SK-N-SH treated with all-trans-retinoic acid at 6 μM for 48 hours (cell line): ENCODE measurements around the gene GH1.
"Not testable (repeated sequence)": the region's sequence is repeated elsewhere in the genome, so short reads cannot be mapped to it uniquely, and the experiment has no call there.

Experiments
- ATAC-seq: fragments of 200-7000 bp; cut with Tn5 transposase; 3 replicates; pipeline ENCODE4 v1.9.1; 2020; ENCODE audit warnings: mild to moderate bottlenecking, moderate library complexity
- ARNTL ChIP-seq: fragments of 450-650 bp; formaldehyde crosslinking; IDR thresholded peaks from 2 replicates; pipeline ENCODE4 v1.5.0; 2020; ENCODE audit warnings: low read depth, mild to moderate bottlenecking, moderate library complexity, borderline replicate concordance
- BACH2 ChIP-seq: fragments of 250-450 bp; sonication (Bioruptor Pico); IDR thresholded peaks from 2 replicates; pipeline ENCODE4 v1.9.0; 2021; ENCODE audit warnings: mild to moderate bottlenecking, borderline replicate concordance
- CSDC2 ChIP-seq: fragments of 250-450 bp; sonication (Bioruptor Pico); IDR thresholded peaks from 2 replicates; pipeline ENCODE4 v1.5.0; 2020; ENCODE audit warnings: mild to moderate bottlenecking, moderate library complexity
- CSRNP3 ChIP-seq: fragments of 250-450 bp; sonication (Bioruptor Pico); IDR thresholded peaks from 2 replicates; pipeline ENCODE4 v1.5.1; 2021; ENCODE audit warnings: mild to moderate bottlenecking, moderate library complexity
- ISL1 ChIP-seq: fragments of 250-450 bp; sonication (Bioruptor Pico); IDR thresholded peaks from 2 replicates; pipeline ENCODE4 v2.1.2; 2022; ENCODE audit warnings: mild to moderate bottlenecking, moderate library complexity
- OSR1 ChIP-seq: fragments of 250-450 bp; sonication (Bioruptor Pico); IDR thresholded peaks from 2 replicates; pipeline ENCODE4 v1.8.0; 2022; ENCODE audit warnings: moderate library complexity, mild to moderate bottlenecking, inconsistent platforms
- PPARA ChIP-seq: fragments of 250-450 bp; sonication (Bioruptor Pico); IDR thresholded peaks from 2 replicates; pipeline ENCODE4 v1.5.0; 2020; ENCODE audit warnings: mild to moderate bottlenecking, borderline replicate concordance
- RARB ChIP-seq: fragments of 250-450 bp; sonication (Bioruptor Pico); IDR thresholded peaks from 2 replicates; pipeline ENCODE4 v1.8.0; 2021; ENCODE audit warnings: mild to moderate bottlenecking, moderate library complexity
- SNAI2 ChIP-seq: fragments of 250-450 bp; sonication (Bioruptor Pico); IDR thresholded peaks from 2 replicates; pipeline ENCODE4 v1.5.0; 2020; ENCODE audit warnings: mild to moderate bottlenecking, moderate library complexity
- TCF4 ChIP-seq: fragments of 250-450 bp; sonication (Bioruptor Pico); IDR thresholded peaks from 2 replicates; pipeline ENCODE4 v1.8.0; 2021; ENCODE audit warnings: mild to moderate bottlenecking, moderate library complexity, borderline replicate concordance
- ZFP3 ChIP-seq: fragments of 250-450 bp; sonication (Bioruptor Pico); IDR thresholded peaks from 2 replicates; pipeline ENCODE4 v1.5.0; 2020; ENCODE audit warnings: mild to moderate bottlenecking, moderate library complexity
- ZFP30 ChIP-seq: fragments of 450-650 bp; formaldehyde crosslinking; IDR thresholded peaks from 2 replicates; pipeline ENCODE4 v1.5.0; 2022; ENCODE audit warnings: mild to moderate bottlenecking, moderate library complexity
- ZNF565 ChIP-seq: fragments of 450-650 bp; formaldehyde crosslinking; conservative IDR thresholded peaks from 2 replicates; pipeline ENCODE4 v1.5.0; 2020; ENCODE audit warnings: low read depth, mild to moderate bottlenecking, moderate library complexity
- ZNF70 ChIP-seq: fragments of 450-650 bp; formaldehyde crosslinking; IDR thresholded peaks from 2 replicates; pipeline ENCODE4 v1.5.0; 2020; ENCODE audit warnings: mild to moderate bottlenecking, moderate library complexity
- TF ChIP-seq, protein P1 (sequence below): fragments of 250-450 bp; sonication (Bioruptor Pico); IDR thresholded peaks from 2 replicates; pipeline ENCODE4 v1.5.1; 2020; ENCODE audit warnings: low read depth, mild to moderate bottlenecking, moderate library complexity
- TF ChIP-seq, protein P2 (sequence below): fragments of 250-450 bp; sonication (Bioruptor Pico); IDR thresholded peaks from 2 replicates; pipeline ENCODE4 v1.8.0; 2021; ENCODE audit warnings: low read depth, mild to moderate bottlenecking, moderate library complexity, borderline replicate concordance
- TF ChIP-seq, protein P3 (sequence below): fragments of 250-450 bp; sonication (Bioruptor Pico); IDR thresholded peaks from 2 replicates; pipeline ENCODE4 v1.5.0; 2020; ENCODE audit warnings: mild to moderate bottlenecking, moderate library complexity

GH1 gene

DNA sequence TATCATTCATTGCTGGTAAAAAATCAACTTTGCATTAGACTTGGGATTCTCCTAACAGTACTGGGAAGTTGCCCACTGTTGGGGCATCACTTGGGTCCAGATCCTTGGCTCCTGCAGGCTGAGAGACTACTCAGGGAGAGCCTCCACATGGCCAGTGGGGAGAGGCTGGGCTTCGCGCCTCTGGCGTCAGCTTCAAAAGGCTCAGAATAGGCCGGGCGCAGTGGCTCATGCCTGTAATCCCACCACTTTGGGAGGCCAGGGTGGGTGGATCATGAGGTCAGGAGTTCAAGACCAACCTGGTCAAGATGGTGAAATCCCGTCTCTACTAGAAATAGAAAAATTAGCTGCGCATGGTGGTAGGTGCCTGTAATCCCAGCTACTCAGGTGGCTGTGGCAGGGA is 4.2 kb downstream of the GH1 start (continued):
- TF ChIP-seq, protein P1, sequence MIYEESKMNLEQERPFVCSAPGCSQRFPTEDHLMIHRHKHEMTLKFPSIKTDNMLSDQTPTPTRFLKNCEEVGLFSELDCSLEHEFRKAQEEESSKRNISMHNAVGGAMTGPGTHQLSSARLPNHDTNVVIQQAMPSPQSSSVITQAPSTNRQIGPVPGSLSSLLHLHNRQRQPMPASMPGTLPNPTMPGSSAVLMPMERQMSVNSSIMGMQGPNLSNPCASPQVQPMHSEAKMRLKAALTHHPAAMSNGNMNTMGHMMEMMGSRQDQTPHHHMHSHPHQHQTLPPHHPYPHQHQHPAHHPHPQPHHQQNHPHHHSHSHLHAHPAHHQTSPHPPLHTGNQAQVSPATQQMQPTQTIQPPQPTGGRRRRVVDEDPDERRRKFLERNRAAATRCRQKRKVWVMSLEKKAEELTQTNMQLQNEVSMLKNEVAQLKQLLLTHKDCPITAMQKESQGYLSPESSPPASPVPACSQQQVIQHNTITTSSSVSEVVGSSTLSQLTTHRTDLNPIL = no peak
- TF ChIP-seq OSR1 (CRISPR knock-in tag) (no peak), SNAI2 (CRISPR knock-in tag) (no peak), RARB (CRISPR knock-in tag) (no peak), ISL1 (CRISPR knock-in tag) (no peak), ZNF70 (no peak), BACH2 (no peak), ZNF565 (CRISPR knock-in tag) (no peak)
- TF ChIP-seq, protein P2, sequence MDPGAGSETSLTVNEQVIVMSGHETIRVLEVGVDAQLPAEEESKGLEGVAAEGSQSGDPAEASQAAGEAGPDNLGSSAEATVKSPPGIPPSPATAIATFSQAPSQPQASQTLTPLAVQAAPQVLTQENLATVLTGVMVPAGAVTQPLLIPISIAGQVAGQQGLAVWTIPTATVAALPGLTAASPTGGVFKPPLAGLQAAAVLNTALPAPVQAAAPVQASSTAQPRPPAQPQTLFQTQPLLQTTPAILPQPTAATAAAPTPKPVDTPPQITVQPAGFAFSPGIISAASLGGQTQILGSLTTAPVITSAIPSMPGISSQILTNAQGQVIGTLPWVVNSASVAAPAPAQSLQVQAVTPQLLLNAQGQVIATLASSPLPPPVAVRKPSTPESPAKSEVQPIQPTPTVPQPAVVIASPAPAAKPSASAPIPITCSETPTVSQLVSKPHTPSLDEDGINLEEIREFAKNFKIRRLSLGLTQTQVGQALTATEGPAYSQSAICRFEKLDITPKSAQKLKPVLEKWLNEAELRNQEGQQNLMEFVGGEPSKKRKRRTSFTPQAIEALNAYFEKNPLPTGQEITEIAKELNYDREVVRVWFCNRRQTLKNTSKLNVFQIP (CRISPR knock-in tag) = no peak
- TF ChIP-seq, all 23 proteins: peak for 0

DNA sequence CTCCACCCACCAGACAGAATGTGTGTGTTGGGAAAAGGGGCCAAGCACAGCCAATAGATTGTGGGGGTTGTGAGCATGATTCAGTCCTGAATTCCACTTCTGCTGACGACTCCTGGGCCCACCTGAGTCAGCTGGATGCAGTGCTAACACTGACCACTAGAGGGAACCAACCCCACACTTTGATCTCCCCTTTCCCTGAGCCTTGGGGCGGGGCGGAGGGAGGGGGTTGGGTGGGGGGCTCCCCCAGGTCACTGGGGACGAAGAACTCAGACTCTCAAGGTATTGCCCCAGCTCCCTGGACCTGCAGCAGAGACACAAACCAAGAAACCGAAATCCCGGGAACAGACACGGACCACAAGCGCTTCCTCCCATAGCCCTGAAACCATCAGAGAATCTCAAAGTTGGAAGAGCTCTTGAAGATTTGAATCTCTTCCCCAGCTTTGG is 7.0 kb downstream of the GH1 start:
- ATAC-seq = peak; percentile 79
- no peak for TF ChIP-seq CSDC2 (CRISPR knock-in tag)
- TF ChIP-seq ARNTL = no peak
- no peak for TF ChIP-seq PPARA (CRISPR knock-in tag)
- TF ChIP-seq SNAI2 (CRISPR knock-in tag) = no peak
- TF ChIP-seq ZFP30 (CRISPR knock-in tag) = no peak

DNA sequence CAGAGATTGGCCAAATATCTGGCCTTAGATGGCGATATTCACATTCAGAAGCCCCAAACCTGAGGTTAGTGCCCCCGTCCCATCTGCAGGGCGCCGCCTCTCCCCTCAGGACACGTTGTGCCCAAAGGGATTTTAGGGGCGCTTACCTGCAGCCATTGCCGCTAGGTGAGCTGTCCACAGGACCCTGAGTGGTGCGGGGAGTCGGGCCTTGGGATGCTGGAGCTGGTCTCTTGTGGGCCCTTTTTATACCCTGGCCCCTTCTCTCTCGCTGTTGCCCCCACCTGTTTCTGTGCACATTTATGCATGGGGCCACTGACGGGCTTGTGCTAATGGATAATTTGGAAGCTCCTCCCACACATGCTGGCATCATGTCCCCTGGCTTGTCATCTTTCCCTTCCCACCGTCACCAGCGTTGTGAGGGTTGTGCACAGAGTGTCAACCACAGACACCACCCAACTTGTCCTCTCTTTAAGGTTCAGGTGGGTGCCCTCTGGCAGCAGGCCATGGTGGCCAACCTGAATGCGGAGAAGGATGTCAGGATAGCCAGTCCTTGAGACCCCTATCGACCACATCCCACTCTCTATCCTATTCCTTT is 7.5 kb downstream of the GH1 start, which contains the start of gene CSHL1:
TSS of gene CSHL1 (minus strand) at position 218 of the 595 bp plus-strand sequence. CDS start at position 156, 62 bp downstream.
- no peak for TF ChIP-seq ZFP30 (CRISPR knock-in tag)
- no peak for TF ChIP-seq ZNF565 (CRISPR knock-in tag)
- TF ChIP-seq OSR1 (CRISPR knock-in tag) = no peak
- TF ChIP-seq ISL1 (CRISPR knock-in tag) = no peak
- TF ChIP-seq, protein P1 = no peak
- TF ChIP-seq TCF4 = no peak
- TF ChIP-seq PPARA (CRISPR knock-in tag) = no peak
- TF ChIP-seq, all 23 proteins: peak for 0

DNA sequence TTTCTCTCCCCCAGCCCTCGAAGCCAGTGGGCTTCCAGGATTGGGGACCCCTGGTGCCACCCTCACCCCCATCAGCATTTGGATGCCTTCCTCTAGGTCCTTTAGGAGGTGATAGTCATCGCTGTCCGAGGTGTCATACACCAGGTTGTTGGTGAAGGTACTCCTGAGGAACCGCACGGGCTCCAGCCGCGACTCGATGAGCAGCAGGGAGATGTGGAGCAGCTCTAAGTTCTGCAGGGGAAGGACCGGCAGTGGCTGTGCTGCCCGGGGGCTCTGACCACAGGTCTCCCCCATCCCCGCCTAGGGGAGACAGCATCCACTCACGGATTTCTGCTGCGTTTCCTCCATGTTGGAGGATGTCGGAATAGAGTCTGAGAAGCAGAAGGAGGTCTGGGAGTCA is 8.5 kb downstream of the GH1 start:
- ATAC-seq = no peak
- TF ChIP-seq ISL1 (CRISPR knock-in tag) (no peak), OSR1 (CRISPR knock-in tag) (no peak), ZFP3 (CRISPR knock-in tag) (no peak), ZFP30 (CRISPR knock-in tag) (no peak), ARNTL (no peak), RARB (CRISPR knock-in tag) (no peak), CSRNP3 (CRISPR knock-in tag) (no peak), SNAI2 (CRISPR knock-in tag) (no peak), BACH2 (no peak)
- TF ChIP-seq, protein P1 = no peak
- TF ChIP-seq, protein P2 (CRISPR knock-in tag) = no peak
- TF ChIP-seq, protein P3, sequence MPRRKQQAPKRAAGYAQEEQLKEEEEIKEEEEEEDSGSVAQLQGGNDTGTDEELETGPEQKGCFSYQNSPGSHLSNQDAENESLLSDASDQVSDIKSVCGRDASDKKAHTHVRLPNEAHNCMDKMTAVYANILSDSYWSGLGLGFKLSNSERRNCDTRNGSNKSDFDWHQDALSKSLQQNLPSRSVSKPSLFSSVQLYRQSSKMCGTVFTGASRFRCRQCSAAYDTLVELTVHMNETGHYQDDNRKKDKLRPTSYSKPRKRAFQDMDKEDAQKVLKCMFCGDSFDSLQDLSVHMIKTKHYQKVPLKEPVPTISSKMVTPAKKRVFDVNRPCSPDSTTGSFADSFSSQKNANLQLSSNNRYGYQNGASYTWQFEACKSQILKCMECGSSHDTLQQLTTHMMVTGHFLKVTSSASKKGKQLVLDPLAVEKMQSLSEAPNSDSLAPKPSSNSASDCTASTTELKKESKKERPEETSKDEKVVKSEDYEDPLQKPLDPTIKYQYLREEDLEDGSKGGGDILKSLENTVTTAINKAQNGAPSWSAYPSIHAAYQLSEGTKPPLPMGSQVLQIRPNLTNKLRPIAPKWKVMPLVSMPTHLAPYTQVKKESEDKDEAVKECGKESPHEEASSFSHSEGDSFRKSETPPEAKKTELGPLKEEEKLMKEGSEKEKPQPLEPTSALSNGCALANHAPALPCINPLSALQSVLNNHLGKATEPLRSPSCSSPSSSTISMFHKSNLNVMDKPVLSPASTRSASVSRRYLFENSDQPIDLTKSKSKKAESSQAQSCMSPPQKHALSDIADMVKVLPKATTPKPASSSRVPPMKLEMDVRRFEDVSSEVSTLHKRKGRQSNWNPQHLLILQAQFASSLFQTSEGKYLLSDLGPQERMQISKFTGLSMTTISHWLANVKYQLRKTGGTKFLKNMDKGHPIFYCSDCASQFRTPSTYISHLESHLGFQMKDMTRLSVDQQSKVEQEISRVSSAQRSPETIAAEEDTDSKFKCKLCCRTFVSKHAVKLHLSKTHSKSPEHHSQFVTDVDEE (CRISPR knock-in tag) = no peak

More for the DNA sequence above, 7.5 kb downstream of the GH1 start, which contains the start of gene CSHL1:
- no peak for ATAC-seq

GRCh38 chr17:63909586-63909985 is 9.1 kb downstream of the GH1 start:
- not testable (repeated sequence) for ATAC-seq

GRCh38 chr17:63907161-63907778 is 11.4 kb downstream of the GH1 start:
- ATAC-seq = peak; percentile 83

DNA sequence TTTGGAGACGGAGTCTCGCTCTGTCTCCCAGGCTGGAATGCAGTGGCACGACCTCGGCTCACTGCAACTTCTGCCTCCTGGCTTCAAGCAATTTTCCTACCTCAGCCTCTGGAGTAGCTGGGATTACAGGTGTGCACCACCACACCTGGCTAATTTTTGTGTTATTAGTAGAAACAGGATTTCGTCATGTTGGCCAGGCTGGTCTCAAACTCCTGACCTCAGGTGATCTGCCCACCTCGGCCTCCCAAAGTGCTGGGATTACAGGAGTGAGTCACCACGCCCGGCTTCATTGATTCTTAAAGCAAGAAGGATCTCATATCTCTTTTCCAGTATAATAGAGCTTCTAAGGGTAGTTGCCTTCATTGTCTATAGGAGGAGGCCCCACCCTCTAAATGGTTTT is 13.8 kb downstream of the GH1 start:
- ATAC-seq = not testable (repeated sequence)
